GM21723 (cell line): ENCODE data around the gene CREB3.

Source experiments
- ATAC-seq: cut with Tn5 transposase; IDR thresholded peaks from one replicate; pipeline ENCODE4 v1.9.1; 2021; ENCODE audit warnings: mild to moderate bottlenecking, moderate library complexity; ENCODE audit not compliant: unreplicated experiment

Gene CREB3

DNA sequence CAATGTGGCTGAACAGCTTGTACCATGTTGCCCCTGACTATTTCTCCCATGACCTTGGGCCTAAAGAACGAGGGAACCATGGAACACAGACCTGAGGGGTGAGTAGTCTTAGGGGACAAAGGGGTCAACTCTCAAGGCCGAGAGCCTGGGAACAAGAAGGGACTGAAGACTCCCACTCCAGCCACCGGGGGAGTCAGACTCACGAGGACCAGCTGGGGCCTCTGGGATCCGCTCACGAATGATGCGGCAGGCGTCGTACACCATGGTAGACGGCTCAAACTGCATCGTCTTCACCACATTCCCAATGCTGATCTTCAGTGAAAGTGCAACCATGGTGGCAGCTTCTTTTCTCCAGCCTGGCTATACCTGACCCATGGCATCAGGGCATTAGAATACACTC lies 7.1 kb upstream of the CREB3 start:
- no peak for ATAC-seq

DNA sequence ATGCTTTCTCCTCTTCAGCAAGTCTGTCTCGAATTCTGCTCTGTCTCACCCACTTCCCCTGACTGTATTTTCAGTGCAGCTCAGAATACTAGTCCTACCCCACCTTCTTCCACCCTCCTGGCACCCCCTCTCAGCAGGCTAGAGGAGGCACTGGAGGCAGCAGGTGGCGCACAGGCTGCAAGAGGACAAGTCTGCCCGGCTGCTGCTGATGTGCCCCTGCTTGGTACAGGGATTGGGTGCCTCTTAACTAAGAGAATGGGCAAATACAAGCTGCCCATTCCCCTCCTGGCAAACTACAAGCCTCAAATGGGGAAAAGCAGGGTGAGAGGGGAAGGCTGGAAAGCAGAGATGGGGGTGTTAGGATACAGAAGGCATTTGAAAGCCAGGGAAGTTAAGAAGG lies 5.5 kb upstream of the CREB3 start:
- no peak for ATAC-seq

DNA sequence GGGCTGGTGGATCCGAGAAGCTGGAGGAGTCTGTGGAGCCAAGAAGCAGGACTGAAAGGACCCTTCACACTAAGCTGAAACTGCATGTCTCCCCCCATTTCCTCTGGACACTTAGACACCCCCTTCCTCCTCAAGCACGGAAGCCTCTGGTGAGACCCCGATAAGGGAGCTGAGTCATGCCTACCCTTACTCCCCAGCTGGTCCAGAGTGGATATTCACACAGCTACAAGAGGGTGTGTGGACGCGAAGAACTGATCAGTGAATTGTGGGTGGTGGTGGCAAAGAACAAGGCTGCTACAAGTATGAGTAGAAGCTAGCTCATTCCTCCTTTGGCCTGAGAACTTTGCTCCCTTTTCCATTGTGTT lies 4.8 kb upstream of the CREB3 start:
- ATAC-seq = no peak

DNA sequence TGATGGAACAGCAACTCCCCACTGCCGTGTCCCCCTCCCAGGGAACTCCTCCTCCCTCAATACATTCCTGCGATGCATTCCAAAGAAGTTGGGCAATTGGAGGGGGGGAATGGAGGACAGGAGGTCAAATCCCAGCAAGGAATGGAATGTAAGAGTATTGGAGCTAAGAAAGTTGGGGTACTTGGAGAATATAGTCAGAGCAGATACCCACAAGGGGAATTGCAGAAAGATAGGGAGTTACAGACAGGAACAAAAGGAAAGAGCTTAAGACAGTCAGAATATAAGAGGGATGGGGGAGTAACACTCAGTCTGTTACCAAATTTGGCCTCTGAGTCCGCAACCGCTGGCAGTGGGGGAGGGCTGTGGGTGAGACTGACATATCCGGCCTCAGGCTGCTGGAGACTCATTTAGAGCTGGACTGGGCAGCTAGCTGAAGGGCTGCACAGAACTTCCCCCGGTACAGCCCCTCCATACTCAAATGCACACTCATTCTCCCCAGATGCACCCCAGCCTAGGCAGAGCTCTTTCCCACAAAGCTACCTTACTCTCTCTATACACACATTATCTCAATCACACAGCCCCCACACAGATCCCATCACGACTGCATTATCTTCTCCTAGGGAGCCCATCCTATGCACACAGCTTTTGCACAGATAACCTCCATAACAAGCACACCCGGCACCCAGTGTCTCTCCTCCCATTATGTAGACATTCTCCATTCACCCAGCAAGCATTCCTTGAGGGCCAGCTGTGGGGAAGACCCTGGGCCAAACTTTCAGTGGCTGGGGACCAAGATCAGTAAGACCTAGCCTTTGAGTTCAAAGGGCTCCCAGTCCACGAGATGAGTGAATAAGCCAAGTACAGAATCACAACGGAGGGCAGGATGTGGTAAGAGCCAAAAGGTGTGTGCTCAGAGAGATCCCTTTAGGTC lies 4.2 kb upstream of the CREB3 start:
- no peak for ATAC-seq

DNA sequence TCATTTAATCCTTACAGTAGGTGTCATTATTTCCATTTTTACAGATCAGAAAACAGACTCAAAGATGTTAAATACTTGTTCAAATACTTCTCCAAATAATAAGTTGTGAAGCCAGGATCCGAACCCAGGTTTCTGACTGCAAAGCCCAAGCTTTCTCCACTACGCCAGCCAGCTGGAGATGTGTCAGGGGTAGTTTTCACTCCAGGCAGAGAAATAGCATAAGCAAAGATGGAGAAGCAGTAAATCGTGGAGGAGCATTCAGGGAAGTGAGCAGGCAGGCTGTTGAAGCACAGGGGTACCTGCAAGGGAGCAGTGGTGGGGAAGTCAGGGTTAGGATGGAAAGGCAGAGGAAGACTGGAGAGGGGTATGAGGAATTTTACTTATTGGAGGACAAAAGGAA lies 3.4 kb upstream of the CREB3 start:
- no peak for ATAC-seq

DNA sequence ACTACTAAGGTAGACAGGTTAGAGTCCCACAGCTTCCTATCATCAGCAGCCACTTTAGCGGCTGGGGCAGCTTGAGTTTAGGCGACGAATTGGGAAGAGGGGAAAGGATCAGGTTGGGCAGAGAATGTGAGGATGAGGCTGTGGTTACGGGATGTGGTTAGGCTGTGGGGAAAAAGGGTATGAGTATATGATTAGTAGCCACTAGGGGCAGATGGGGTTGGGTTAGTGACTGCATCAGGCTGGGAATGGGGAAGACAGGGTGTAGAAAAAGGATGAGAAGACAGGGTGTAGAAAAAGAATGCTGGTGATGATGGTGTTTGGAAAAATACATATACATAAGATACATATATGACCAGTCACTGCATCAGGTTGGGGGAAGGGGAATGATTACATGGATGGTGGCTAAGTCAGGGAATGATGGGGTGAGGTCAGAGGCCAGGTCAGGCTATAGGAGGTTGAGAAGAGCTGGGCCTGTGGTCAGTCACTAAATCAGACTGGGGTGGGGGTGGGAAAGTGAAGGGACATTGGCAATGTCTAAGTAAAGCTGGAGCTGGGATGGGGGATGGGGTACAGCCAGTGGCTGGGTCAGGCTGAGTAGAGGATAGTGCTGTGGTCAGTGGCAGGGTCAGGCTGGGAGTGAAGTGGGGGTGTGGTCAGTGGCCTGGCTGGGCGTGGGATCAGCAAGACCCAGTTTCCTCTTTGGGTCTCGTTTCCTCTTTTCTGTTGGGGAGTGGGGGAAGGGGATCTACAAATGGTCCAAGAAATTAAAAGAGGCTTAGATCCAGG lies 2.6 kb upstream of the CREB3 start:
- ATAC-seq = no peak

DNA sequence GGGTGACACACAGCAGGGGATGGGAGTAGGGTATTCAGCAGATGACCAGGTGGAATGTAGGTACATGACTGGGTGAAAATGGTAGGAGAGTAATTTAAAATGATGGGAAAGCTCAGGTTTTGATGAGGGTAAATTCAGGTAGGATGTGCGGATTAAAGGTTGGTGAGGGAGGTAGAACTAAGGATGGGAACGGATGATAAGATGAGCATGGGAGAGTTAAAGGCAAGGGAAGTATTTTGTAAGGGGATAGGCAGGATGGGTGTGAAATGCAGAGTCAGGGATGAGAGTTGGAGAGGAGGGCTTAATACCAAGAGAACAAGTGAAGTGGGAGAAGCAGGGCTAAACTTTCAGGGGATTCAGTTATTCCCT lies 2.0 kb upstream of the CREB3 start:
- ATAC-seq = no peak

DNA sequence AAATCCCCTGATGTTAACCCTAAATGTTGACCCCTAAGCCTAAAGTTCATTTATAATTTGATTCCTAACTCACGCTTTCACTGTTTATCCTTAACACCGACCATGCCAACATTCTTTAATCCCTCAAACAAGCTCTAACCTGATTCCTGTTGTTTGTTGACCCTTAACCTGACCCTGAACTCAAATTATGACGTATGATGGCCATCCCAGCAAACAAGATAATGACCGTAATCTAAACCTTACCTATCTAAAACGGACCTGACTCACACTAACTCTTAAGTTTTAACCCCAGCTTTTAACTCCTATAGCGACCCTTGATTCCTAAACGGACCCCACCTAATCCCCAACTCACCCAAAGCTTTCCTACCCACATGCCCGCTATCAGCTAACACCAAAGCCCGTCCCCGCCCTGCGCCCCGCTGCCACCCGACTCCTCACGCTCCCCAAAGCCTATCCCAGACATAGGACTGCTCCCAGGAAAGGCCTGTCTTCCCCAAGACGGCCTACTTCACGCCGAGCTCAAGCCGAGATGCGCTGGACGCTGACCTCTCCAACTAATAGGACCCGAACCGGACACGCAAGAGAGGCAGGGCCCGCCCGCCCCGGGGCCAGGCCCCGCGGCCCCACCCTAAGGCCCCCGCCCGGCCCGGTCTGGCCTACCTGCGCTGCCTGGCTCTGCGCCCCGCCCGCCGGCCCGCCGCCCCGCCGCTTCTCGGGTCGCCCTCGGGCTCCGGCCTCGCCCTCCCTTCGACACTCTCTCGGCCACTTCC lies 866 bp upstream of the CREB3 start:
- no peak for ATAC-seq

DNA sequence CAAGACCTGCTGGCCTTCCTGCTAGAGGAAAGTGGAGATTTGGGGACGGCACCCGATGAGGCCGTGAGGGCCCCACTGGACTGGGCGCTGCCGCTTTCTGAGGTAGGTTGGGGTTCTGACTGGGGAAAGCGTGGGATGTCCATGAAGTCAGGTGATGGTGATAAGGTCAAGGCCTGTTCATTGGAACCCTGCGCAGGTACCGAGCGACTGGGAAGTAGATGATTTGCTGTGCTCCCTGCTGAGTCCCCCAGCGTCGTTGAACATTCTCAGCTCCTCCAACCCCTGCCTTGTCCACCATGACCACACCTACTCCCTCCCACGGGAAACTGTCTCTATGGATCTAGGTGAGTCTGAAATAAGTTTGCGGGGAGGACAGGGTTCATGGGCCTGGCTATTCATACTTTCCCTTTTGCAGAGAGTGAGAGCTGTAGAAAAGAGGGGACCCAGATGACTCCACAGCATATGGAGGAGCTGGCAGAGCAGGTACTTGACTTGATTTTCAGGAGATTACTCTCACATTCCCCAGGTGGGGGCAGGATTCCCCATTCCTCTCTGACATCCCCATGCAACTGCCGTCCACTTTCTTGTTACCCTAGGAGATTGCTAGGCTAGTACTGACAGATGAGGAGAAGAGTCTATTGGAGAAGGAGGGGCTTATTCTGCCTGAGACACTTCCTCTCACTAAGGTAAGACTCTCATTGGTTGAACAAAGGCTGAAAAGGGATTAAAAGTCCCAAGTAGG lies 505 bp downstream of the CREB3 start:
- ATAC-seq = peak; percentile 4

DNA sequence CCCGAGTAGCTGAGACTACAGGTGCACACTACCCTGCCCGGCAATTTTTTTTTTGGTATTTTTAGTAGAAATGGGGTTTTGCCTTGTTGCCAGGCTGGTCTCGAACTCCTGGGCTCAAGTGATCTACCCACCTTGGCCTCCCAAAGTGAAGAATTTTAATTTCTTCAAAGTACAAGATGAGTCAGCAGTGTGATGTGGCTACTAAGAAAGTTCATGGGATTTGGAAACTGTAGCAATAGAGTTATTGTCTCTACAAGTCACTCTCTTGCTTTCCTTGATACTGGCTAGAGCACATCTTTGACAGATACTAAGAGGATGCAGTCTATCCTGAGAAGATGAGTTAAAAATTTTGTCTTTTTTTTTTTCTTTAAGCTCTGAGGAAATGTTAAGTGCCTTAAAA lies 1.6 kb downstream of the CREB3 start:
- ATAC-seq = no peak

DNA sequence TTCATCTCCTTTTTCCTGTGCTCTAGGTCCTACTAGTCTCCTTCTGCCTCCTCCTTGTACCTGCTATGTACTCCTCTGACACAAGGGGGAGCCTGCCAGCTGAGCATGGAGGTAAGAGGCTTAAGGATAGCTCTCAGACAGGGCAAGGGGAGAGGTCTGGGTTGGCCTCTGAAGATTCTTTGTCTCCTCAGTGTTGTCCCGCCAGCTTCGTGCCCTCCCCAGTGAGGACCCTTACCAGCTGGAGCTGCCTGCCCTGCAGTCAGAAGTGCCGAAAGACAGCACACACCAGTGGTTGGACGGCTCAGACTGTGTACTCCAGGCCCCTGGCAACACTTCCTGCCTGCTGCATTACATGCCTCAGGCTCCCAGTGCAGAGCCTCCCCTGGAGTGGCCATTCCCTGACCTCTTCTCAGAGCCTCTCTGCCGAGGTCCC lies 3.8 kb downstream of the CREB3 start:
- ATAC-seq = no peak

DNA sequence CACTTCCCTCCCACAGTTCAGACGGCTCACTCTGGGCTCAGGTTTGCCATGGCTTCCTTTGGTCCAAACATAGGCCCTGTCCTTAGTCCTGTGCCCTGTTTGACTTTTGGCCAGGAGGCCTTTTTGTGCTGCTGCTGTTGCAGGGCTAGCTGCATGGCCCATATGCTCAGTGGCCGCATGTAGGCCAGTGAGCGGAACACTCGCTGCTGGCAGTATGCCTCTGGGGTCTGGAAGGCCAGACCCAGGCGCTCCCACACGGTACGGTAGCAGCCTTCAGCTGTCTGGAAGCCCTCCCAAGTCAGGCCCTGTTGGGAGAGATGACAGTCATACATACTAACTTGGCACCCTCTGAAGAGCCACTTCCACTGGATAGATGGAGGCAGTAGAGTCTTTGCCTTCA lies 4.7 kb downstream of the CREB3 start:
- no peak for ATAC-seq

DNA sequence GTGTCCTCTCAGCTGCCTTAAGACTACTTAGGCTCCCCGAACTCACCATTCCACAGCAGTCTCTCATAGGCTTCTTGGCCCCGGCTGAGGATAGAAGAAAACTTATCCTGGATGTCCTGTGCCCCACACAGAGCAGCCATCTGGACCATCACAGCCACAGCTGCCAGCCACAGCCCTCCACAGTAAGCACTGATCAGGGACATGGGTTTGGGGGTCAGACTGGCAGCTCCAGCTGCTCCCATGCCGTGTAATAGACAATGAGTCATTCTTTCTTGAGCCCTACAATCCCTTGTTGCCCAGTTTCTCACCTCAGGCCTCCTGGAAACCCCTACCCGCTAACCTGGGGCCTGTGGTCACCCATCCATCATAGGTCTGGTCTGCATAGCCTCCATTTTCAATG lies 5.7 kb downstream of the CREB3 start:
- ATAC-seq = no peak

DNA sequence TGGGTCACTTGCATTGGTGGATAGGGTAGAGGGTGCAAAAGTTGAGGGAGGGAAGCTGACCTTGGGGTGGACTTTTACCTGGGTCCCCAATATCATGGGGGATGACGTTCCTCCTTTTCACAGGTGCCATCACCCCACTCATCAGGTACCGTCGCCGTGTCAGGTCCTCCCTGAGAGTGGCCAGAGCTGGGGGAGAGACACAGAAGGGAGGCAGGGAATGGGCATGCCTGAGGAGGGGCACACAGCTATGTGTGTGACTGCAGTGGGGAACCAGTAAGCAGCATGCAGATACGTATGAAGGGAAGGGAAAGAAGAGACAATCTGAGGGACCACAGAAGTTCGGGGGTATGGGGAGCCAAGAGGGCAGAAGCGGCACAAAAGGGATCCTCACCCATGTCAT lies 6.5 kb downstream of the CREB3 start:
- no peak for ATAC-seq

DNA sequence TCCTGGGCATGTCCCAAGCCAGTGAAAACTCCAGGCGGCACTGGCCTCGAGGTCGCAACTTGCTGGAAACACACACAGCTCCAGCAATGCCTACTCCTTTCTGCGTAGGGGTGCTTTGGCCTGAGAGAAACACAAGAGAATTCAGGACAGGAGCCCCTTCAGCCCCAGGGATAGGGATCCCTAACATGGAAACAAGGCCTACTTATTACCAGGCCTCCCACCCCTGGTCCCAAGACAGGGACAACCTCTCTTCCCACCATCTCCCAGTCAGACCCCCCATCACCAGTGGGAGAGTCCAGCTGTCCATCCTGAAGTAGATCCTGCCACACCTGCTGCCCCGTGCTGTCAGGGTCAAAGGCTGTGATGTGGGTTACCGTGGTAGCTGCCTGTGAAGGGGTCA lies 7.8 kb downstream of the CREB3 start:
- no peak for ATAC-seq

DNA sequence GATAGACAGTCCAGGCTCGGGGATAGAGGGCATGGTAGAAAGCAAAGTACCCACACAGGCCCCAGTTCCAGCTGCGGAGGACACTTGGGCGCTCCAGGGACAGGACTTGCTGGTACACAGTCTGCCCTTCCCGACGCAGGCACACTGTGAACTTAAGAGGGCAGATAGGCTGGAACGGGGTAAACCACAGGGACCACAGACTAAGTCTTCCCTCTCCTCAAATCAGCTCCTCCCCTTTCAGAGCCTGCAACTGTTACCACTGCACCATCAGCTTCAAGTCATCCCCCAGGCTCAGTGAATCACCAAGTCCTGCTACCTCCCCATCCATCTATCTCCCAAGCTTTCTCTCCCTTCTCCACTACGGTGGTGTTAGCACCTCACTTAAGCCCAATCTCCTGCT lies 9.3 kb downstream of the CREB3 start:
- no peak for ATAC-seq

DNA sequence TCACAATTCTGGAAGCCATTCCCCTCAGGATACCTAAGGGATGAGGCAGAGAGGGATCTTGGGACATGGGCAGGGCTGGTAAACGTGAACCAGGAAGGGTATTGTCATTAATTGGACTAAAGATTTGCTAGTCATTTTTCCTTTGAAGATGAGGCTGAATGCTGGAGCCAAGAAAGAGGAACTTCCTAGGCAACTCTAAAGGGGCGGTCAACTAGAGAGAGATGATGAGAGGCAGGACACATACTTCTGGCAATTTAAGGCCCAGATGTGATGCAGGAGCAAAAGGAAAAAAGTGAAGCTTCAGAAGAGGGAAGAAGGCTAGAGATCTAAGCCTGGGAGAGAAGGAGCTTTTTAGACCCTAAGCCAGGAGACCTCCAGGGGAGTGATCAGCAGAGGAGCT lies 11.0 kb downstream of the CREB3 start:
- no peak for ATAC-seq

DNA sequence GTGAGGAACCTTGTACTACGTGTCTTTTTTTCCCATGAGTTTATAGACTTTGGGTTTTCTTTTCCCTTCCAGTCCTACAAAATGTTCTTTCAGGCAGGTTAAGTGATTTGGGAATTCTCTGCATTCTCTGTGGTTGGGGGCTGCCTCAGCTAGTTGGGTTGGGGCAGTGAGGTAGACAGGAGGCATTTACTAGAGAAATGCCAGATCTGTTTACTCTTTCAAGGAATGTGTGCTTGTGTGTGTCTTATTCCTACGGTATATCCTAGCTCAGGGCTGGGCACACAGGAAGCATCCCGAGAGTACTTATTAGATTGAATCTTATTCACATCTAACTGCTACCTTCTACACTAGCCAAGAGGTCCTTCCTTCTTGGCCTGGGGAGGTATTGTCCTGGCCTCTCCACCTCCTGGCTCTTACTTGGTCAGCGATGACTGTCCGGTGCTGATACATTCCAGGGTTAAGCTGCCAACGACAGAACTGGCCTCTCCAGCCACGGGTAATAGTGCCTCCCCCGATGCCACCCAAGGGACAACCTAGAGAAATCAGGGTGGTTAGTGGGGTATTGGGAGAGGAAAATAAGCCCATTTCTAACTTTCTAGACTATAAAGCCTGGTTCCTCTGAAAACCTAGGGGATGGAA lies 11.5 kb downstream of the CREB3 start:
- ATAC-seq = no peak

DNA sequence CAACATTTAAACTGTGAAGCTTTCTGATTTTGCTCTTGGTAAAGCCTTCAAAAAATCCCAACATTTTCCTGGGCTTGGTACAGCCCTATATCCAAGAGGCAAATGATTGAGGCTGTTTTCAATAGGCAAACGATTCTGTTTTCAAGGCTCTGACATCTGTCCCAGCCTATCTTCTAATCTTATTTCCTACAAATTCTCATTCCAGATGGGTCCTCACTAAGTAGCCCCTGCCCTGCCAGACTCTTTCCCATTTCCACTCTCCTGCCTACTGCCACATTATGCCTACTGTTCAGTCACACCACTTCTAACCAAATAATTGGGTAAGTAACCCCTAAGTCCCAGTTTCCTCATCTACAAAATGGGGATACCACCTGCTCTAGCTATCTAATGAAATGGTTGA lies 13.1 kb downstream of the CREB3 start:
- no peak for ATAC-seq

DNA sequence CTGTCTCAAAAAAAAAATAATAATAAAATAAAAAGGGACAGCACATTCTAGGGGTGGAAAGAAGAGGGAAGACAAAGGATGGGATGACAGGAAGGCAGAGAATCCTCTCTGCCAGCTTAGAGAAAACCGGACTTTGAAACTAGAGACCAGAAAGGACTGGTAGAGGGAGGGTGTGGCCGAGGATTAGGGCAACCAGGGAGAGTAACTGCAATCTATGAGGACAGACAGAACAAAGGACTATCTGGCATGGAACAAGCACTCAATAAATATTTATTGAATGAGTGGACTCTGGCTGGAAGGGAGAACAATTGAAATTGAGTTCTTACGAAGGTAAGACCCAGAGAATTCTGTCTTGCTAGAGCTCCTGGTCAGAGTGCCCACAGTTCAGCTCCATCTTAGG lies 14.1 kb downstream of the CREB3 start:
- no peak for ATAC-seq
